SK-N-MC (cell line): ENCODE data around the gene ANAPC2.

ENCODE experiments used
- DNase-seq: peaks from one replicate; pipeline ENCODE4 v3.0.0-alpha.2; 2011; ENCODE audit warnings: low read depth, low spot score
- H3K27ac ChIP-seq: fragments of 200-600 bp; sonication (generic); 2 replicates; pipeline ENCODE4 v1.5.1; 2016; ENCODE audit warnings: mixed run types
- H3K36me3 ChIP-seq: fragments of 200-600 bp; sonication (generic); 2 replicates; pipeline ENCODE4 v1.6.1; 2017; ENCODE audit warnings: antibody characterized with exemption, low read length, mixed read lengths; ENCODE audit not compliant: insufficient read depth
- H3K4me3 ChIP-seq: fragments of 200-600 bp; sonication (generic); 2 replicates; pipeline ENCODE4 v1.5.1; 2016
- H3K9ac ChIP-seq: fragments of 200-600 bp; sonication (generic); 2 replicates; pipeline ENCODE4 v1.8.0; 2017; ENCODE audit warnings: mixed run types, mixed read lengths; ENCODE audit not compliant: insufficient read length
- H3K9me3 ChIP-seq: fragments of 200-600 bp; sonication (generic); 2 replicates; pipeline ENCODE4 v1.6.1; 2017; ENCODE audit warnings: low read depth, mild to moderate bottlenecking, antibody characterized with exemption, low read length, moderate library complexity, mixed read lengths
- EZH2 ChIP-seq: fragments of 200-600 bp; sonication (generic); IDR thresholded peaks from one replicate; pipeline ENCODE4 v1.6.1; 2017; ENCODE audit warnings: antibody characterized with exemption
- FOXP2 ChIP-seq: optimal IDR thresholded peaks from 2 replicates; pipeline ENCODE3; 2011; ENCODE audit warnings: mild to moderate bottlenecking, moderate library complexity; ENCODE audit not compliant: insufficient read depth; ENCODE audit errors: extremely low read length, control extremely low read depth
- POLR2AphosphoS5 ChIP-seq: IDR thresholded peaks from 2 replicates; pipeline ENCODE4 v1.6.1; 2012; ENCODE audit warnings: mild to moderate bottlenecking, low read depth, low read length, borderline replicate concordance

Gene ANAPC2

GRCh38 chr9:137145731-137146526 lies 42.4 kb downstream of the ANAPC2 start:
- H3K9me3 ChIP-seq = no peaks in the 10 kb centered on the region
- TF ChIP-seq EZH2 (no peak), POLR2AphosphoS5 (no peak), FOXP2 (no peak)
- H3K9ac ChIP-seq = no peak overlapping the region
- H3K27ac ChIP-seq = no peak overlapping the region
- no peaks in the 10 kb centered on the region for H3K36me3 ChIP-seq
- no peak overlapping the region for H3K4me3 ChIP-seq
- DNase-seq = no peak

GRCh38 chr9:137143459-137143858 lies 44.9 kb downstream of the ANAPC2 start:
- DNase-seq = no peak
- no peak for TF ChIP-seq POLR2AphosphoS5
- Histone ChIP-seq H3K9me3 (no peaks in the 10 kb centered on the region), H3K27ac (no peak overlapping the region), H3K36me3 (no peaks in the 10 kb centered on the region), H3K4me3 (no peak overlapping the region), H3K9ac (no peak overlapping the region)

GRCh38 chr9:137141976-137142936 lies 46.1 kb downstream of the ANAPC2 start:
- Histone ChIP-seq H3K9me3 (no peaks in the 10 kb centered on the region), H3K9ac (no peak overlapping the region), H3K4me3 (no peak overlapping the region), H3K36me3 (no peaks in the 10 kb centered on the region), H3K27ac (no peak overlapping the region)
- TF ChIP-seq FOXP2 (no peak), EZH2 (no peak), POLR2AphosphoS5 (no peak)
- no peak for DNase-seq

GRCh38 chr9:137141050-137141810 lies 47.1 kb downstream of the ANAPC2 start:
- no peak for DNase-seq

GRCh38 chr9:137140151-137141012 lies 48.0 kb downstream of the ANAPC2 start:
- TF ChIP-seq POLR2AphosphoS5 (no peak), EZH2 (no peak), FOXP2 (no peak)
- Histone ChIP-seq H3K36me3 (no peaks in the 10 kb centered on the region), H3K9me3 (no peaks in the 10 kb centered on the region), H3K9ac (no peak overlapping the region), H3K27ac (no peak overlapping the region), H3K4me3 (no peak overlapping the region)
- no peak for DNase-seq

More at GRCh38 chr9:137141050-137141810, 47.1 kb downstream of the ANAPC2 start:
- Histone ChIP-seq H3K9me3 (no peaks in the 10 kb centered on the region), H3K36me3 (no peaks in the 10 kb centered on the region), H3K9ac (no peak overlapping the region), H3K27ac (no peak overlapping the region), H3K4me3 (no peak overlapping the region)
- TF ChIP-seq POLR2AphosphoS5 = no peak
- no peak for TF ChIP-seq FOXP2
- TF ChIP-seq EZH2 = no peak

- no peak for DNase-seq
- Histone ChIP-seq H3K9ac (no peak overlapping the region), H3K27ac (no peak overlapping the region), H3K4me3 (no peak overlapping the region), H3K36me3 (no peaks in the 10 kb centered on the region), H3K9me3 (no peaks in the 10 kb centered on the region)
- no peak for TF ChIP-seq EZH2
- no peak for TF ChIP-seq POLR2AphosphoS5
- TF ChIP-seq FOXP2 = no peak
Measured at GRCh38 chr9:137139468-137140150, 48.8 kb downstream of the ANAPC2 start.
